ENCODE results near the gene FBLN7.

GRCh38 chr2:112144966-112145365 is 6.8 kb downstream of the FBLN7 start:
- TF ChIP-seq CTCF (IDR thresholded peaks at IDR 0.05) (no peak), POLR2A (IDR thresholded peaks at IDR 0.05) (no peak)

Measured in body of pancreas (tissue), 4 donors.